Superior temporal gyrus (tissue), 1 donor: ENCODE data around the gene CCDC40.
A peak's percentile ranks its signal among the peaks of the same experiment; 100 is the strongest.

ENCODE experiments used
- DNase-seq: peaks from one replicate; pipeline ENCODE4 v3.0.0-alpha.2; 2016; ENCODE audit errors: extremely low spot score

CCDC40 gene

DNA sequence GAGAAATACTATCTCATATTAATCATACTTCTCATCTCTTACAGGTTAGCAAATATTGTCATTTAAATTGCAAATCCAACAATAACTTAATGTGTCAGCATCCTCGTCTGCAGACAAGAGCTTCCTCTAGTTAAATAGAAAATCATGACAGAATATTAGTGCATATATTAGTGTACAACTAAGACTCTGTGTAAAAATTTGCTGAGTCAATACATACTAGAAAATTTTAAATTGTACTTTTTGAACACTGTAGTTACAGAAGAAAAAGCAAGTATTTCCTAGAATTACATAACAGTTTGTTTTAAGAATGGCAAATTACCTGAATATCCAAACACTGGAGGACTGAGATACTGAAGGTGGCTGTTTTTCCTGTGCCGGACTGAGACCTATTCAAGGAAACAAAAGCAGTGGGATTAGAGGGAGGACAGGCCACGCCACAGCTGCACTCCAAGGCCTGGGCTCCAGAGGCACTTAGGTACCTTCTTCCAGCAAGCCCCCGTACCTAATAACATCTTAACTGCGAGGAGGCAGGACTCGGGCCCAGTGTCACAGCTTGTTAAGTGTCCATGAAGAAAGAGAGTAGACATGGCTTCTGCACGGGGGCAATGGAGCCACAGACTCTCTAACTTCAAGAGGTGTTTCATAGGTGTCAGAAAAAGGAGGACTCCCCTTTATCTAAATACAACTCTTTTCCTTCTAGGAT lies 105.2 kb downstream of the CCDC40 start:
- no peak for DNase-seq

DNA sequence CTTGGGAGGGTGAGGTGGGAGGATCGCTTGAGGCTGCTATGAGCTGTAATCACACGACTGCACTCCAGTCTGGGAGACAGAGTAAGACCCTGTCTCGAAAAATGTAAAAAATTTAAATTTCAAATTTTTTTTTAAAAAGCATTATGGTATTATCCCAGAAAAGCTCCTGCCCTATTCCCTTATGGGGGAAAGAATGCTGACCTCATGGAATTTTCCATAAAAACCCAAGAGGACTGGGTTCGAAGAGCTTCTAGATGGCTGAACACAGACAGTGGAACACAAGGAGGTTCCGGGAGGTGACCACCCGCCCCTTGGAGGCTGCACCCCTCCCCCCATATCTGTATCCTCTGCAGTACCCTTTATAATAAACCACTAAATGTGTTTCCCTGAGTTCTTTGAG lies 106.5 kb downstream of the CCDC40 start:
- no peak for DNase-seq

DNA sequence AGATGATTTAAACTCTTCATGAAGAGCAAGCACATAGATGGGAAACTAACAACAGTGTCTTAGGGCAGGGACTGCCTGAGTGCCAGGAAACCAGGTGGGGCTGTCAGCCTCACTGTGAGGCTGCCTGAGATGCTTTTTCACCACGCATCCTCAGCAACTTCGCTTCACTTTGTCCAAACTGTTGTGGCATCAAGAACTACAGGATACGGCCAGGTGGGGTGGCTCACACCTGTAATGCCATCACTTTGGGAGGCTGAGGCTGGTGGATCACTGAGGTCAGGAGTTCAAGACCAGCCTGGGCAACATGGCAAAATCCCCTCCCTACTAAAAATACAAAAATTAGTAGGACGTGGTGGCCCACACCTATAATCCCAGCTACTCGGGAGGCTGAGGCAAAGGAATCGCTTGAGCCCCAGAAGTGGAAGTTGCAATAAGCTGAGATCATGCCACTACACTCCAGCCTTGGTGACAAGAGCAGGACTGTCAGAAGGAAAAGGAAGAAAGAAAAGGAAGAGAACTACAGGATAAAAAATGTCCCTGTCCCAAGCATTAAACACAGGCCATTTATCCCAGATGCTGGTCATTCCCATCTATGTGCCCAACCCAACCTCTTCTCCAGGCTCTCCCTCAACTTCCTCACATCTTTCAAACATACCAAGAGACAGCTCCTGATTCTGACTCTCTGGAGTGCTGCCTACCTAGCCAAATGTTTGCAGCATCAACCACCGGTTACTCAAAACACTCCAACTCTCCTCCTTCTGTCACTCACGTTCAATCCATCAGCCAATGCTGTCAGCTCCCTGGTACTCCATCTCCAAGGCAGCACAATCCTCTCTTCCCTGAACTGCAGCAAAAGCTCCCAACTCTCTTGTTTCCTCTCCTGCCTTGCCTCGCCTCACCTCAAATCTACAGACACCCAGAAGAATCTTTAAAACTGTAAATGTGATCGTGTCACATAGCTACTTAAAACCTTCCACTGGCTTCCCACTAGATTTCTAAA lies 108.9 kb downstream of the CCDC40 start:
- DNase-seq, result no peak

DNA sequence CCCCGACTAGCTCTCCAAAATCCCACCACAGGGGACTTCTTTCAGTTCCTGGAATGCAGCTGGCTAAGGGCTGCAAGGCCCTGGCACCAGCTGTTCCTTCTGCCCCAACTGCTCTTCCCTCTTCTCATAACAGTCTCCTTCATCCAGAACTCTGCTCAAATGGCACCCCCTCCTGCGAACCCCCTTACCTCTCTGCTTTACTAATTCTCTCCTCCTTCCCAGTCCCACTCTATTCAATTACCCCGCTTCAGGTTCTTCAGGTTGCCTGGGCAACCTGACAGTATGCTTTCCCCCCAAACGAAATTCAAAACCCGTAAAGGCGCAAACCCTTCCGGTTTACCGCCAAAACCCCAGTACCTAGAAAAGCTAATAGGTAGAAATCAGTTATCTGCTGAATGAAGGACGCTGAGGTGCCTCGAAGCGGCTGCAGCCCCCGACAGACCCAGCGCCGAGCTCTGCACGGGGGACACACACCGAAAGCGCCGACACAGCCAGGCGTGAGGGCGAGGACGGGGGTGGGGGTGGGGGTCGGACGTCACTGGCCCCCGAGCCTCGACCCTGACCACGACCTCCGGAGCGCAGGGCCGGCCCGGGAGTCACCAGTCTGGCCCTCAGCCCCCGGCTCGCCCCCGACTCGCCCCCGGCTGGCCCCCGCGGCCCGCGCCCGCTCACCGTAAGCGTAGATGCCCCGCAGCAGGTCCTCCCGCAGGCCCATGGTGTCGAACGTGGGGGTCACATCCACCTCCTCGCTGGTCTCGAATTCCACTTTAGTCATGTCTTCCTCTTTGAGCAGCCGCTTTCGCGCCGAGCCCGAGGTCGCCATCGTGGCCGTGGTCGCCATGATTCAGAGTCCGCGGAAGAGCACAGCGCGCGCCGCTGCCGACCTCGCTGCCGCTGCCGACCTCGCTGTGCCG lies 109.9 kb downstream of the CCDC40 start:
- DNase-seq, result no peak

DNA sequence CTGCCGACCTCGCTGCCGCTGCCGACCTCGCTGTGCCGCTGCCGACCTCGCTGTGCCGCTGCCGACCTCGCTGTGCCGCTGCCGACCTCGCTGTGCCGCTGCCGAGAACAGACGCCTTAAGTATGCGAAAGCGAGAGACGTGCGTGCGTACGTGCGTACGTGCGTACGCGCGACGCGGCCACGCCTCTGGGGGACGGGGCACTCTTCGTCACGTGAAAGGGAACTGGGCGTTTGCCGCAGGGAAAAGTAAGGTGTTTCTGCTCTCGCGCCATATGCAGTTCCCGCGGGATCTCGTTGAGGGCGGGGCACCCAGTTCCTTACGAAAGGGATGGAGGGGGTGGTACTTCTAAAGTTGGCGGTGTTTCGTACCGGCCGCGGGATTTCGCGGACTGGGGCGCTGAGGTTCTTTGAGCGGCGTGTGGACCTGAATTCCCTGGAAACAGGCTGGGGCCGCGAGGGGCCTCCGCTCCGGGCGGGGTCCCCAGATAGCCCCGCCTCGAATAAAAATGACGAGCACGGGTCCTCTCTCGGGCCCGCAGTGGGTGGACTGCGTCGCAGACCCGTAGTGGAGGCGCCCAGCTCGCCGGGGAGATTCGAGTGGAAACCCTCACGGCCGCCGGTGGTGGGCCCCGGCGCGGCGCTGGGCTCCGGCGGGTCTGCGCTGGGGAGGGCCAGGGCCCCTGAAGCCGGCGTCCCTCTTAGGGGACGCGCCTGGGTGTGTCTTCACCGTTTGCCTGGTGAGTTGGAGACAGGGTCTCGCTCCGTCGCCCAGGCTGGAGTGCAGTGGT lies 110.8 kb downstream of the CCDC40 start, which contains the start of gene EIF4A3:
Gene EIF4A3 (minus strand): TSS at position 94 of the 788 bp plus-strand sequence. CDS start 167 bp downstream, outside the sequence.
- peak; percentile 98 for DNase-seq
